ENCODE measurements around the gene SSBP3.

GRCh38 chr1:54318246-54318814, 87.9 kb downstream of the SSBP3 start:
- TF ChIP-seq CTCF (IDR thresholded peaks at IDR 0.05; ENCODE audit: low read depth, low read length, missing input control) (no peak), REST (IDR thresholded peaks at IDR 0.05) (no peak), TAF1 (conservative IDR thresholded peaks at IDR 0.05) (no peak), GABPA (IDR thresholded peaks at IDR 0.05 in 1 of 2, conservative IDR thresholded peaks at IDR 0.05 in 1 of 2) (no peak), RAD21 (IDR thresholded peaks at IDR 0.05) (no peak), SP1 (IDR thresholded peaks at IDR 0.05) (no peak), HNF4G (IDR thresholded peaks at IDR 0.05) (no peak), ATF3 (IDR thresholded peaks at IDR 0.05) (no peak), JUND (IDR thresholded peaks at IDR 0.05) (no peak), ZBTB33 (IDR thresholded peaks at IDR 0.05) (no peak), EGR1 (IDR thresholded peaks at IDR 0.05; ENCODE audit: low read depth in 2 of 2) (no peak), RXRA (IDR thresholded peaks at IDR 0.05) (no peak), MAX (IDR thresholded peaks at IDR 0.05) (no peak), FOXA2 (IDR thresholded peaks at IDR 0.05) (no peak)

All from liver (tissue), 3 donors.